SK-N-MC (cell line): ENCODE results near the gene CMTM8.

Source experiments
- EZH2 ChIP-seq: fragments of 200-600 bp; sonication (generic); IDR thresholded peaks from one replicate; pipeline ENCODE4 v1.6.1; 2017; ENCODE audit warnings: antibody characterized with exemption
- POLR2AphosphoS5 ChIP-seq: IDR thresholded peaks from 2 replicates; pipeline ENCODE4 v1.6.1; 2012; ENCODE audit warnings: mild to moderate bottlenecking, low read depth, low read length, borderline replicate concordance

DNA sequence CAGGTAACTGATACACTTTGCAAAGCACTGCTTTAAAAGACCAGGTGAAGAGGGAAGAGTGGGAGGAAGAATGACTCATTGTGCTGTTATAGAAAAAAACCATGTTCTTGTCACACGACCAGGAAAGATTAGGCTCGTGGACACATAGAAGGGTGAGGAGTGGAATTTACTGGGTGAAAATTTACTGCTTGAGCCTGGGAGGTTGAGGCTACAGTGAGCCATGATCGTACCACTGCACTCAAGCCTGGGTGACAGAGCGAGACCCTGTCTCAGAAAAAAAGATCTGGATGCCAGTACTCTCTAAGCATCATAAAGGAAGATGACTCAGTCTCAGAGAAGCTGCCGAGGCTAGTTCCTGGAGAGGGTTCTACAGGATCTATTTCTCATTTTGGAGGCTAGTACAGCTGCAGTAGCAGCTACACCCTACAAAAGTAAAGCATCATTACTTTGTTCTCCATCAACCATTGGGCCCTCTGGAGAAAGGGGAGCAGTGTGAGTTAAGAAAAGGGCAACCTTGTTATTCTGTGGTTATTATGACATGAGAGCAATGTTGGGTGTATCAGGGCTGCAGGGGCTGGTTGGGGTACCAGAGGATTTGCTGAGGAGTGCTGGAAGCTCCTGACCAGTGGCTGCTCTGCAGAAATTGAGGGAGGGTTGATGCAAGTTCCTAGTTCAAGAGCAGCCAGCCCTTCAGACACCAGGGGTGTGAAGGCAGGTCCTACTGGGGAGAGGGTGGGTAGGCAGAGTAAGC is 75.4 kb downstream of the CMTM8 start:
- TF ChIP-seq EZH2 = no peak
- no peak for TF ChIP-seq POLR2AphosphoS5
